Right atrium auricular region (tissue), 2 donors: Measurements from ENCODE around the gene UGT1A4. TPM values are rescaled to one million over a fixed set of nuclear protein-coding genes. Genes with fewer than 3 reads are reported as not detected.
"Not testable (repeated sequence)": the region's sequence is repeated elsewhere in the genome, so short reads cannot be mapped to it uniquely, and the experiment has no call there.

Source experiments
- DNase-seq: peaks from one replicate; pipeline ENCODE4 v3.0.0-alpha.2; 2019; ENCODE audit warnings: low spot score
- H3K27ac ChIP-seq, 2 donors: fragments of 200-600 bp; sonication (generic); 1 replicate in 1 of 2; 2 replicates in 1 of 2; pipeline ENCODE4 v1.5.1; 2016 to 2019
- H3K27me3 ChIP-seq, 2 donors: fragments of 200-600 bp; sonication (generic); one replicate each; pipeline versions ENCODE4 v1.5.1 to v1.6.0; 2017 to 2019
- H3K36me3 ChIP-seq: fragments of 200-600 bp; sonication (generic); one replicate; pipeline ENCODE4 v1.5.1; 2016
- H3K4me1 ChIP-seq, 2 donors: fragments of 200-600 bp; sonication (generic); one replicate each; pipeline versions ENCODE4 v1.5.1 to v1.6.0; 2017 to 2019
- H3K4me3 ChIP-seq, 2 donors: fragments of 200-600 bp; sonication (generic); 1 replicate in 1 of 2; 2 replicates in 1 of 2; pipeline ENCODE4 v1.5.1; 2017 to 2019; ENCODE audit warnings: mild to moderate bottlenecking in 1 of 2, moderate library complexity in 1 of 2
- H3K9me3 ChIP-seq, 2 donors: fragments of 200-600 bp; sonication (generic); one replicate each; pipeline ENCODE4 v1.5.1; 2019
- total RNA-seq, 2 donors: library from RNA; depleted of rRNA; stranded (reverse); fragments of >200 nt; gene quantifications; one replicate each; pipeline ENCODE4 v1.1.0, GENCODE V29; 2016
- TF ChIP-seq, protein P1 (sequence below), 2 donors: fragments of 200-600 bp; sonication (generic); IDR thresholded peaks; one replicate each; pipeline ENCODE4 v1.5.1; 2019; ENCODE audit warnings: antibody characterized with exemption in 2 of 2

The UGT1A4 gene
- total RNA-seq, 2 donors from 2014 or later, result not detected

DNA sequence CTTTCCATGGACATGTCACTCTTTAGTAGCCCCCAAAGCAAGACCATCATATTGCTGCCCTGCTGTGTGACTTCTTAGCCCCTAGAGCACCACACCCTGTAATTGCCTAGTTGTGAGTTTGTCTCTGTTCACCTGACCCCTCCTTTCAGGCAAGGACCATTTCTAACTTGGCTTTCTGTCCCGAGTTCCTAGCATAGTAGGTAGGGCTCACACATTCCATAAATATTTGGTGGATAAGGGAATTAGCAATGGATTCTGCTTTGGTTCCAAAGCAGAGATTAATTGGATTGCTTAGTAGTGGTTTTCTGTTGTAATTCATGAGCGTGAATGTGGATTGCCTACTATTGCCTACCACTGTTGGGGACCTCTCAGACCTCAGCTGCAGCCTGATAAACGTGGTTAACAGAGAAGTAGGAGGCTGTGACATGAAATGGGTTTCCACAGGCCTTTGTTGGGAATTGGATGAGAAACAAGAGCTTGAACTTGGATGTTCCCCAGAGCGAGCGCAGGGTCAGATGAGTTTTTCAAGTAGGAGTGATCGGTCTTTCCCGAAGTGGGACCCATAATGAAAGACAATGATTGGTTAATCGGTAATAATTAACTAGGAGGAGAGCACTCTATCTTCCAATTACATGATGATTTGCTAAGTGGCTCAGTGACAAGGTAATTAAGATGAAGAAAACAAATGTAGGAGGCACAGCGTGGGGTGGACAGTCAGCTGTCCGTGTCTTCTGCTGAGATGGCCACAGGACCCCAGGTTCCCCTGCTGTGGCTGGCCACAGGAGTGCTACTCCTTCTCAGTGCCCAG lies 28.1 kb downstream of the UGT1A4 start:
- Histone ChIP-seq H3K4me3 (no peak overlapping the region), H3K27me3 (no peaks in the 10 kb centered on the region), H3K36me3 (no peaks in the 10 kb centered on the region), H3K4me1 (no peaks in the 10 kb centered on the region), H3K9me3 (no peaks in the 10 kb centered on the region), H3K27ac (no peak overlapping the region)
- TF ChIP-seq, protein P1, sequence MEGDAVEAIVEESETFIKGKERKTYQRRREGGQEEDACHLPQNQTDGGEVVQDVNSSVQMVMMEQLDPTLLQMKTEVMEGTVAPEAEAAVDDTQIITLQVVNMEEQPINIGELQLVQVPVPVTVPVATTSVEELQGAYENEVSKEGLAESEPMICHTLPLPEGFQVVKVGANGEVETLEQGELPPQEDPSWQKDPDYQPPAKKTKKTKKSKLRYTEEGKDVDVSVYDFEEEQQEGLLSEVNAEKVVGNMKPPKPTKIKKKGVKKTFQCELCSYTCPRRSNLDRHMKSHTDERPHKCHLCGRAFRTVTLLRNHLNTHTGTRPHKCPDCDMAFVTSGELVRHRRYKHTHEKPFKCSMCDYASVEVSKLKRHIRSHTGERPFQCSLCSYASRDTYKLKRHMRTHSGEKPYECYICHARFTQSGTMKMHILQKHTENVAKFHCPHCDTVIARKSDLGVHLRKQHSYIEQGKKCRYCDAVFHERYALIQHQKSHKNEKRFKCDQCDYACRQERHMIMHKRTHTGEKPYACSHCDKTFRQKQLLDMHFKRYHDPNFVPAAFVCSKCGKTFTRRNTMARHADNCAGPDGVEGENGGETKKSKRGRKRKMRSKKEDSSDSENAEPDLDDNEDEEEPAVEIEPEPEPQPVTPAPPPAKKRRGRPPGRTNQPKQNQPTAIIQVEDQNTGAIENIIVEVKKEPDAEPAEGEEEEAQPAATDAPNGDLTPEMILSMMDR (IDR thresholded peaks at IDR 0.05), result no peak
- DNase-seq, result no peak

DNA sequence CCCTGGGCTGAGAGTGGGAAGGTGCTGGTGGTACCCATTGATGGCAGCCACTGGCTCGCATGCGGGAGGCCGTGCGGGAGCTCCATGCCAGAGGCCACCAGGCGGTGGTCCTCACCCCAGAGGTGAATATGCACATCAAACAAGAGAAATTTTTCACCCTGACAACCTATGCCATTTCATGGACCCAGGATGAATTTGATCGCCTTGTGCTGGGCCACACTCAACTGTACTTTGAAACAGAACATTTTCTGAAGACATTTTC lies 28.7 kb downstream of the UGT1A4 start:
- TF ChIP-seq, protein P1 (IDR thresholded peaks at IDR 0.05), result no peak
- H3K36me3 ChIP-seq, result no peaks in the 10 kb centered on the region

DNA sequence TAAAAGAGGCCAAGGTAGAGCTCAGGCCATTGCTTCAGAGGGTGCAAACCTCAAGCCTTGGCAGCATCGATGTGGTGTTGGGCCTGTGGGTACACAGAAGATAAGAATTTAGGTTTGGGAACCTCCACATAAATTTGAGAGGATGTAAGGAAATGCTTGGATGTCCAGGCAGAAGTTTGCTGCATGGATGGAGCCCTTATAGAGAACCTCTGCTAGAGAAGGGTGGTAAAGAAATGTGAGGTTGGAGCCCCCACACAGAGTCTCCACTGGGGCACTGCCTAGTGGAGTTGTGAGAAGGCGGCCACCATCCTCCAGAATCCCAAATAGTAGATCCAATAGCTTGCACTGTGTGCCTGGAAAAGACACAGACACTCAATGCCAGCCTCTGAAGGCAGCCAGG lies 32.2 kb downstream of the UGT1A4 start:
- H3K36me3 ChIP-seq, H3K27me3 ChIP-seq, H3K4me3 ChIP-seq, H3K4me1 ChIP-seq, DNase-seq, H3K27ac ChIP-seq, H3K9me3 ChIP-seq: not testable (repeated sequence)

More for the DNA sequence above, 28.7 kb downstream of the UGT1A4 start:
- H3K9me3 ChIP-seq, result no peaks in the 10 kb centered on the region
- no peak overlapping the region for H3K4me3 ChIP-seq
- no peak overlapping the region for H3K27ac ChIP-seq
- DNase-seq, result no peak
- H3K4me1 ChIP-seq, result no peaks in the 10 kb centered on the region
- H3K27me3 ChIP-seq, result no peaks in the 10 kb centered on the region

DNA sequence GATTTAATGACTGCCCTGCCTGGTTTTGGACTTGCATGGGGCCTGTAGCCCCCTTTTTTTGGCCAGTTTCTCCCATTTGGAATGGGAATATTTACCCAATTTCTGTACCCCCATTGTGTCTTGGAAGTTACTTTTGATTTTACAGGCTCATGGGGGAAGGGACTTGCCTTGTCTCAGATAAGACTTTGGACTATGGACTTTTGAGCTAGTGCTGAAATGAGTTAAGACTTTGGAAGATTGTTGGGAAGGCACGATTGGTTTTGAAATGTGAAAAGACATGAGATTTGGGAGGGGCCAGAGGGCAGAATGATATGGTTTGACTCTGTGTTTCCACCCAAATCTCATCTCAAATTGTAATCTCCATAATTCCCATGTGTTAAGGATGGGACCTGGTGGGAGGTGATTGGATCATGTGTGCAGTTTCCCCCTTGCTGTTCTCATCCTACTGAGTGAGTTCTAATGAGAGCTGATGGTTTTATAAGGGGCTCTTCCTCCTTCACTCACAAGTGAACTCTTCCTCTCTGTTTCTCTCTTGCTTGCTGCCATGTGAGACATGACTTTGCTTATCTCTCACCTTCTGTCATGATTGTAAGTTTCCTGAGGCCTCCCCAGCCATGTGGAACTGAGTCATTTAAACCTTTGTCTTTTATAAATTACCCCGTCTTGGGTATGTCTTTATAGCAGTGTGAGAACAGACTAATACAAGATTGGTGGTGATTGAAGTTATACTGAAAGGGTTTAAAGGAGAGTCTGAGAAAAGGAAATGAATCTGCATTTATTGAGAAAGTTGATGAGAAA lies 32.9 kb downstream of the UGT1A4 start:
- H3K27ac ChIP-seq, H3K36me3 ChIP-seq, H3K4me1 ChIP-seq, DNase-seq, H3K27me3 ChIP-seq, H3K9me3 ChIP-seq, H3K4me3 ChIP-seq: not testable (repeated sequence)

DNA sequence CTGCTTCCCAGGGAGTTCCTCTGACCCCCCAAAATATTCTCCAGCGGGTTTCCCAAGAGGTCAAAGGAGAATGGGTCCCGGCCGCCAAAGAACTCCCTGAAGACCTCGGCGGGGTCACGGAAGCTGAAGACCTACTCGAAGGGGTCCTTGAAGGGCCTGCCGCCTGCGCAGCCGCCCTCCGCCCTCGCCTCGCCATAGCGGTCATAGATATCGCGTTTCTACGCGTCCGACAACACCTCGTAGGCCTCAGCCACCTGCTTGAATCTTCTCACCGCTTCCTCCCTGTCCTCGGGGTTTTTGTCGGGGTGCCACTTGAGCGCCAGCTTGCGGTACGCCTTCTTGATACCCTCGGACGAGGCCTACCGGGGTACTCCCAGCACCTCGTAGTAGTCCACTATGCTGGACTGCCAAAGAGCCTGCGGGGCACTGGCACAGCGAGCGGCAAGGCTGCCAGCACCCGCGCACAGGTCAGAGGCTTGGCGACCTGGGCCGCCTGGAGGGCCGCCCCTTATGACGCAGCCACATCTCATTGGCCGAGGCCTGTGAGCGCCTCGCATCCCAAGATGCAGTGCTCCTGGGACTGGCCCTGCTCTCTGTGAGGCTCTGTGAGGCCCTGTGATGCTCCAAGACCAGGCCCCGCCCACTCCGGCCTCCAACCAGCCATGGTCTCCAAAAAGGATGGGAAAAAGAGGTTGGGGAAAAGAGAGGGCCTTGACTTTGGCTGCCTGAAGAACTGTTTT lies 36.5 kb downstream of the UGT1A4 start:
- no peak overlapping the region for H3K4me3 ChIP-seq
- no peaks in the 10 kb centered on the region for H3K27me3 ChIP-seq
- no peak for DNase-seq
- no peak overlapping the region for H3K27ac ChIP-seq
- H3K4me1 ChIP-seq, result no peaks in the 10 kb centered on the region
- no peaks in the 10 kb centered on the region for H3K9me3 ChIP-seq
- TF ChIP-seq, protein P1 (IDR thresholded peaks at IDR 0.05), result no peak
- no peaks in the 10 kb centered on the region for H3K36me3 ChIP-seq

DNA sequence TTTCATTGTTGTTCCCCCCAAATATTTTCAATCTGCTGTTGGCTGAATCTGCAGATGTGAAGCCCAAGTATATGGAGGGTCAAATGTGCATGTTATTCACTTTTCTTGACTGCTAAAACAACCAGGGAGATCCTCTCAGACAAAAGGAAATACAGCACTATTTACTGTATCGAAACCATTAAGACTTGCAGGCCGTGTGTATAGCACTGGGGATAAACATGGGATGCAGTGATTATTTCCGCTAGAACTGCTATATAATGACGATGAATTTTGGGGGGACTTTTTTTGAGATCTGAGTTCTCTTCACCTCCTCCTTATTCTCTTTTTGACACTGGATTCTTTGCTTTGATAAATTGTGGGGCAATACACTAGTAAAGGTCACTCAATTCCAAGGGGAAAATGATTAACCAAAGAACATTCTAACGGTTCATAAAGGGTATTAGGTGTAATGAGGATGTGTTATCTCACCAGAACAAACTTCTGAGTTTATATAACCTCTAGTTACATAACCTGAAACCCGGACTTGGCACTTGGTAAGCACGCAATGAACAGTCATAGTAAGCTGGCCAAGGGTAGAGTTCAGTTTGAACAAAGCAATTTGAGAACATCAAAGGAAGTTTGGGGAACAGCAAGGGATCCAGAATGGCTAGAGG lies 38.0 kb downstream of the UGT1A4 start:
- no peaks in the 10 kb centered on the region for H3K4me1 ChIP-seq
- no peak overlapping the region for H3K27ac ChIP-seq
- H3K4me3 ChIP-seq, result no peak overlapping the region
- no peaks in the 10 kb centered on the region for H3K9me3 ChIP-seq
- no peak for DNase-seq
- H3K27me3 ChIP-seq, result no peaks in the 10 kb centered on the region
- no peaks in the 10 kb centered on the region for H3K36me3 ChIP-seq
- TF ChIP-seq, protein P1 (IDR thresholded peaks at IDR 0.05), result no peak
